Measurements from ENCODE around the gene FMNL2. TPM values are rescaled to one million over a fixed set of nuclear protein-coding genes. Genes with fewer than 3 reads are reported as not detected.

Gene FMNL2
- polyA plus RNA-seq, 12 donors: 18.6 to 49.7 (median 26.7) TPM; not detected in 1

GRCh38 chr2:152446213-152446612, 111.2 kb downstream of the FMNL2 start:
- no peak for DNase-seq

- no peak for DNase-seq
Observed at GRCh38 chr2:152447897-152448296, 112.9 kb downstream of the FMNL2 start.

DNA sequence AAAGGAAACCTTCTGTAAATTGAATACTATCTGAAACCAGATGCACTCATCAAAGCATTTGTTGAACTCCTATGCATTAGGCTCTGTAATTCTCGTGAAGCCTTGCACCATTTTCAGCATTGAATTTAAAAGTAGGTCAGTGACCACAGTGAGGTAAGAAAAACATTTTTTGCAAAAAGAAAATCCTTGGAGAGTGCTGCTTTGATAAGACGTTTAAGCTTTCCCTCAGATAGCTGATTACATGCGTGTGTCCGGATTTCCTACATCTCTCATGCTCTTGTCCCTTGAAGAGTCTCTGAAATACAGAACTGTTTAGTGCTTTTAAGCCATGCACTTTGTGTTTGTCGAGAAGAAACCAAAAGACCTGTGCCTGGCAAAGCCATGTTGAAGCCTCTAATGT, 113.6 kb downstream of the FMNL2 start:
- DNase-seq: no peak

GRCh38 chr2:152449578-152449977, 114.6 kb downstream of the FMNL2 start:
- no peak for DNase-seq

- no peak for DNase-seq
Observed at GRCh38 chr2:152450176-152450575, 115.2 kb downstream of the FMNL2 start.

GRCh38 chr2:152452256-152452973, 117.4 kb downstream of the FMNL2 start:
- no peak for DNase-seq

DNA sequence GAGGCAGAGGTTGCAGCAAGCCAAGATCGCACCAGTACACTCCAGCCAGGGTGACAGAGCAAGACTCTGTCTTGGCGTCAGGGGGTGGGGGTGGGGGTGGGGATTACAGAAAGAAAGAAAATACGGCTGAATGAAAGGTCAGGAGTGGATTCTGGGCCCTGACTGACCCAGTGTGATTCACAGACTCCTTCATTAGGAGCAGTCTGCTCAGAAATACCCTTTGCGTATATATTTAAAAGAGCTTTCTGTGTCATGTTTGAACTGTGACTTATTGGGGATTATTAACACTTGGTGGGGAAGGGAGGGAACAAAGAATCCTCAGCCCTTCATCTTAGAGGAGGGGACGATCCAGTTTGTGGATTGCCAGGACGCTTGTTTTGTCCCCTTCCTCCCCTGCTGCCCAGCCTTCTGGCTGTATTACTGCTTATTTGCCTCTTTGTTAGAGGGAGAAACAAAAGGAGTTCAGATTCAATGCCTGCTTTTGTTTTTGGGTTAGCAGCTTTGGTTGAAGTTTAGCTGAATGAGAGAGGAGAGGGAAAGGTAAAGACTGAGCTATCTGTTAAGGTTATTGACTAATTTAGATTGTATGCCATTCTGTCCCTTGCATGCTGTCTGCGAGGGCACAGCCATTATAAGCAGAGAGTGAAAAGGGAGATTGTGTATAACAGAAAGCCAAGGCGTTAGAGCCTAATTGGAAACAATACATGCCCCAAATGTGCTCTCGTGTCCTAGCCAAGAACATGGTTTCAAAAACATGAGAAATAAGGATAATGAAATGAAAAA, 118.3 kb downstream of the FMNL2 start:
- DNase-seq: no peak

GRCh38 chr2:152454371-152454770, 119.4 kb downstream of the FMNL2 start:
- DNase-seq: no peak

DNA sequence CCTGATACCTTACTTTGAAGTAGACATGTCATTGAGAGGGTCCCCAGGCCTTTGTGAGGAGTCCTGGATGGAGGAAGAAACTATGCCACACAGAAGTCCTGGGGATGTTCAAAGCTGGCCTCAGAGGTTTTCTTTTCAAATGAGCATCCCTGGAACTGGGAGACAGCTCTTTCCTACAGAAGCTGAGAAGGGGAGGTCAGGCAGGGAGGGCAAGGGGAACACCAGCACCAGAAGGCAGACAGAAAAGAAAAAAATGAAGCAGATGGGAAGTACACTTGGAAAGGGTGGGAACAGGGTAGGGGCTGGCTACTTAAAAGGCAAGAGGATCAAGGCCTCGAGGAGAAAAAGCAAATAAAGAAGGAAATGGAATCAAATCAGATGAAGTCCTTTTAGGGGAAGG, 120.0 kb downstream of the FMNL2 start:
- DNase-seq: no peak

GRCh38 chr2:152455738-152456137, 120.8 kb downstream of the FMNL2 start:
- no peak for DNase-seq

DNA sequence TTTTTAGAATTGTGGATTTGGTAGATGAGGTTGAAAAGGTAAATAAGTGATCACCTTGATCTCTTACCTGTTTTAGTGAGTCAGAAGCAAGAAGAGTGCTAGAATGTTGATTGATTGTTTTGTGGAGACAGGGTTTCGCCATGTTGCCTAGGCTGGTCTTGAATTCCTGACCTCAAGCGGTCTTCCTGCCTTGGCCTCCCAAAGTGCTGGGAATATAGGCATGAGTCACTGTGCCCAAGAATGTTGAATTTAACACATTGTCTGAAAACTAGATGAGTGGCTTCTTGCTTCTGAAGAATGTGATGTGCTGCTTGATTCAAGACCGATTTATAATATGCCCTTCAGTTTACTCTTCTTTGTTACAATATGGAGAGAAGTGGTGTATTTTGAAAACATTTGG, 121.3 kb downstream of the FMNL2 start:
- no peak for DNase-seq

GRCh38 chr2:152458441-152458940, 123.5 kb downstream of the FMNL2 start:
- DNase-seq: no peak

DNA sequence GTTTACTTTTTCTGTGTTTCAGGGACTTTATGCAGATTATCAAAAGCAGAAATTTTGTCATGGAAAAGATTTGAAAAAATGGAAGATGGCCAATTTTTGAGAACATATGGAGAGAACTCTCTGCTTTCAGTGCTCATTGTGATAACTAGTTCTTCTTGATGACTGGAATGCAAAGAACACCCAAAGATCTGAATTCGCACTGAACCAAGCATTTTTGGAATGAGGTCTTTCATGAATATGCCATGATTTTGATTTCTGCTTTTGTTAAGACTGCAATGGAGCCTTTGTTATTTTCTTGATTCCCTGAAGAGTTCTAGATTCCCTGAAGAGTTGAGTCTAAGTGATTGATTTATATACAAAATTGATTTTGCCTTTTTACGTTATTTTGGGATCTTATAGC, 124.1 kb downstream of the FMNL2 start:
- DNase-seq: no peak

DNA sequence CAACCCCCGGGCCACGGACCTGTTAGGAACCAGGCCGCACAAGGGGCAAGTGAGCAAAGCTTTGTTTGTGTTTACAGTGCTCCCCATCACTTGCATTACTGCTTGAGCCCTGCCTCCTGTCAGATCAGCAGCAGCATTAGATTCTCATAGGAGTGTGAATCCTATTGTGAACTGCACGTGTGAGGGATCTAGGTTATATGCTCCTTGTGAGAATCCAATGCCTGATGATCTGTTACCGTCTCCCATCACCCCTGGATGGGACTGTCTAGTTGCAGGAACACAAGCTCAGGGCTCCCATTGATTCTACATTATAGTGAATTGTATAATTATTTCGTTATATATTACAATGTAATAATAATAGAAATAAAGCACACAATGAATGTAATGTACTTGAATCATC, 125.6 kb downstream of the FMNL2 start:
- no peak for DNase-seq

DNA sequence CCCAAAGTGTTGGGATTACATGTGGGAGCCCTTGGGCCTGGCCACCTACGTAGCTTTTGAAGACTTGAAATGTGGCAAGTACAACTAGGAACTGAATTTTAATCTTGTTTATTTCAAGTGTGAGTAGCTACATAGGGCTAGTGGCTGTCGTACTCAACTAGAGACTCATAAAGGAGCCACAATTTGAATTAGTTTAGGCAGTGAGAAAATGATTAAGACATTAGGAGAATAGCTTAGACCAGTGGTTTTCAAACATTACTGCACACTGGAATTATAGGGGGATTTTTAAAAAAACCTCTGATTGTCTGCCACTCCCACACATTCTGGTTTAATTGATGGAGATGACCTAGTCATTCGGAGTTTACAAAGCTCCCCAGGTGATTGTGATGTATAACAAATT, 127.1 kb downstream of the FMNL2 start:
- no peak for DNase-seq

DNA sequence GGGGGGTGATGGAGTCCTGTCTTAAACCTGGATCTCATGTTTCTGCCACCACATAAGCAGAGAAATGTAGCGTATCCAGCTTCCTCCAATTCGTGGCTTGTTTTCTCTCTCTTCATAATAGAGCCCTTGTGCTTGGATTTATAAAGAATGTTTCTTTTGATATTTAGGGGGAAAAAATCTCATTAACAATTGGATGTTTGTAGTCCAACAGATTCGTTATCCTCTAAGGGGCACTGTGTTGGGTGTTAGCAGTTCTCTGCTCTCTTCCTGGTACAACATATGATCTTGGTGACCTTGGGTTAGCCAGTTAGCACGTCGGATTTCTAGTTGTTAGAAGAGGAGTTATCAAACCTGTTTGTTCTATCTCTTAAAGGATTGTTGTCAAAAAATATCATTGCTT, 127.8 kb downstream of the FMNL2 start:
- no peak for DNase-seq

- DNase-seq: no peak
Observed at GRCh38 chr2:152464851-152465470, 130.0 kb downstream of the FMNL2 start.

GRCh38 chr2:152465541-152465940, 130.6 kb downstream of the FMNL2 start:
- DNase-seq: no peak

GRCh38 chr2:152466041-152466440, 131.1 kb downstream of the FMNL2 start:
- DNase-seq: no peak

DNA sequence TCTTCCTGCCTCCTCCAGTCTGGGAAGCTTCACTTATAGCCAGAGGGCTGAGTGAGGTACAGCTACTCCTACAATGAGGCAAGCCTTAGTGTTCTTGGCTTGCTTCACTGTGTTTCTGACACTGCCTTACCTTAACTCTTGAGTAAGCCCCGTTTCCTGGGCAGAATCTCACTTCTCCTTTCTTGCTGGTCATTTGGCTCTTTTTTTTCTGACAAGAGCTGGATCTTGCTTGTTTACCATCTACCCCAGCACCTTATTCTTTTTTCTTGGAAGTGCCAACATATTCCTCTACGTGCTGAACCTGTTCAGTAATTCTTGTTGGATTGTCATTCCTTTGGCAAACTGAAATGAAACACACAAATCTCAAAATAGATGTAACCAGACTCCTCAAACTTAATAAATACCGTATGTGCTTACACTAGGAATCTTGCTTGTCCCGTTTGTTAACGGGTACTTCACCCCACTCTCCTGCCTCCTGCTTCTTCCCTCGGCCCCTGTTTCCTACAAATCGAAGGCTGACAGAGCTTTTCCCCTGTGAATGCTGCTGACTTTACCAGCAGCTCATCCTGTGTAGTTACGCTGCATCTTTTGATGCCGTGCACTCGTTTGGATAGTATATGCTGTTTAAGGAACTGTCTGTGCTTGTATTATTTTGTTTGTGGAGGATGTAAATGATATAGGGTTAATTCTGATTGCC, 132.2 kb downstream of the FMNL2 start:
- DNase-seq: no peak

GRCh38 chr2:152467677-152468410, 132.9 kb downstream of the FMNL2 start:
- DNase-seq: no peak
